OCI-LY3 (cell line): Measurements from ENCODE around the gene RGS6.

Experiments
- H2AFZ ChIP-seq: fragments of 200-600, 300-600 bp; shearing (Covaris generic); 2 replicates; pipeline ENCODE4 v1.6.0; 2014; ENCODE audit warnings: antibody characterized with exemption, low read depth, low read length
- H3K27ac ChIP-seq: fragments of 200-600, 300-600 bp; sonication (generic); 2 replicates; pipeline ENCODE4 v1.5.1; 2014; ENCODE audit warnings: mild to moderate bottlenecking, low read length, moderate library complexity, mixed read lengths
- H3K27me3 ChIP-seq: fragments of 200-600, 300-600 bp; sonication (generic); 2 replicates; pipeline ENCODE4 v1.6.1; 2014; ENCODE audit warnings: low read depth, low read length, mixed read lengths
- H3K36me3 ChIP-seq: fragments of 200-600, 300-600 bp; sonication (generic); replicated peaks from 2 replicates; pipeline ENCODE3; 2014; ENCODE audit warnings: low read depth, low read length, mixed read lengths
- H3K4me1 ChIP-seq: fragments of 300-600, 200-600 bp; sonication (generic); 2 replicates; pipeline ENCODE4 v1.6.1; 2014; ENCODE audit warnings: low read length, mixed read lengths
- H3K4me2 ChIP-seq: fragments of 200-600, 300-600 bp; sonication (generic); 2 replicates; pipeline ENCODE4 v1.6.1; 2014; ENCODE audit warnings: low read length, mixed read lengths
- H3K4me3 ChIP-seq: fragments of 300-600, 200-600 bp; sonication (generic); 2 replicates; pipeline ENCODE4 v1.5.1; 2014; ENCODE audit warnings: antibody characterized with exemption, mild to moderate bottlenecking, low read length, moderate library complexity
- H3K79me2 ChIP-seq: fragments of 300-600, 200-600 bp; shearing (Covaris generic); 2 replicates; pipeline ENCODE4 v1.6.1; 2014; ENCODE audit warnings: mild to moderate bottlenecking, low read length, mixed read lengths
- H3K9ac ChIP-seq: fragments of 300-600, 200-600 bp; shearing (Covaris generic); 2 replicates; pipeline ENCODE4 v1.6.0; 2014; ENCODE audit warnings: mild to moderate bottlenecking, low read length, moderate library complexity
- H3K9me3 ChIP-seq: fragments of 200-600, 300-600 bp; shearing (Covaris generic); 2 replicates; pipeline ENCODE4 v1.6.1; 2014; ENCODE audit warnings: low read length, mixed read lengths; ENCODE audit not compliant: insufficient read depth
- H4K20me1 ChIP-seq: fragments of 200-600, 300-600 bp; sonication (generic); 2 replicates; pipeline ENCODE4 v1.6.1; 2016; ENCODE audit warnings: low read length, mixed read lengths; ENCODE audit not compliant: insufficient read depth
- EZH2phosphoT487 ChIP-seq: fragments of 200-600 bp; shearing (Covaris generic); IDR thresholded peaks from 2 replicates; pipeline ENCODE4 v1.6.1; 2018; ENCODE audit warnings: antibody characterized with exemption, mixed run types, low read depth
- TF ChIP-seq, protein P1 (sequence below): fragments of 200-600, 300-600 bp; sonication (generic); IDR thresholded peaks from 2 replicates; pipeline ENCODE4 v1.5.1; 2014; ENCODE audit warnings: antibody characterized with exemption, low read length, low read depth

Gene RGS6

GRCh38 chr14:72164420-72165228 lies 232.4 kb downstream of the RGS6 start:
- no peaks in the 10 kb centered on the region for H3K79me2 ChIP-seq
- H3K27me3 ChIP-seq: no peaks in the 10 kb centered on the region; the same call in 1 of the 2 replicates
- no peaks in the 10 kb centered on the region for H3K9me3 ChIP-seq
- H3K27ac ChIP-seq: no peak overlapping the region
- H4K20me1 ChIP-seq: no peaks in the 10 kb centered on the region
- no peak overlapping the region for H2AFZ ChIP-seq
- H3K4me1 ChIP-seq: peaks cover 20% of the 10 kb centered on the region
- H3K4me3 ChIP-seq: peak overlapping the region; percentile 17
- peak overlapping the region; percentile 52 for H3K4me2 ChIP-seq
- no peaks in the 10 kb centered on the region for H3K36me3 ChIP-seq
- H3K9ac ChIP-seq: no peak overlapping the region
- TF ChIP-seq, protein P1, sequence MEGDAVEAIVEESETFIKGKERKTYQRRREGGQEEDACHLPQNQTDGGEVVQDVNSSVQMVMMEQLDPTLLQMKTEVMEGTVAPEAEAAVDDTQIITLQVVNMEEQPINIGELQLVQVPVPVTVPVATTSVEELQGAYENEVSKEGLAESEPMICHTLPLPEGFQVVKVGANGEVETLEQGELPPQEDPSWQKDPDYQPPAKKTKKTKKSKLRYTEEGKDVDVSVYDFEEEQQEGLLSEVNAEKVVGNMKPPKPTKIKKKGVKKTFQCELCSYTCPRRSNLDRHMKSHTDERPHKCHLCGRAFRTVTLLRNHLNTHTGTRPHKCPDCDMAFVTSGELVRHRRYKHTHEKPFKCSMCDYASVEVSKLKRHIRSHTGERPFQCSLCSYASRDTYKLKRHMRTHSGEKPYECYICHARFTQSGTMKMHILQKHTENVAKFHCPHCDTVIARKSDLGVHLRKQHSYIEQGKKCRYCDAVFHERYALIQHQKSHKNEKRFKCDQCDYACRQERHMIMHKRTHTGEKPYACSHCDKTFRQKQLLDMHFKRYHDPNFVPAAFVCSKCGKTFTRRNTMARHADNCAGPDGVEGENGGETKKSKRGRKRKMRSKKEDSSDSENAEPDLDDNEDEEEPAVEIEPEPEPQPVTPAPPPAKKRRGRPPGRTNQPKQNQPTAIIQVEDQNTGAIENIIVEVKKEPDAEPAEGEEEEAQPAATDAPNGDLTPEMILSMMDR: no peak
- no peak for TF ChIP-seq EZH2phosphoT487

GRCh38 chr14:72165229-72165698 lies 233.0 kb downstream of the RGS6 start:
- Histone ChIP-seq H3K27me3 (peaks cover under 1% of the 10 kb centered on the region; the same call in 1 of the 2 replicates), H3K36me3 (no peaks in the 10 kb centered on the region), H4K20me1 (no peaks in the 10 kb centered on the region), H3K9me3 (no peaks in the 10 kb centered on the region), H3K4me1 (peaks cover 20% of the 10 kb centered on the region), H3K4me3 (no peak overlapping the region), H3K9ac (no peak overlapping the region), H3K4me2 (peak overlapping the region; percentile 52), H2AFZ (no peak overlapping the region), H3K27ac (no peak overlapping the region), H3K79me2 (no peaks in the 10 kb centered on the region)
- TF ChIP-seq, protein P1: no peak
- no peak for TF ChIP-seq EZH2phosphoT487

GRCh38 chr14:72169521-72169920 lies 237.3 kb downstream of the RGS6 start:
- TF ChIP-seq, protein P1: no peak
- Histone ChIP-seq H3K4me3 (no peak overlapping the region), H4K20me1 (no peaks in the 10 kb centered on the region), H3K27ac (no peak overlapping the region), H3K79me2 (no peaks in the 10 kb centered on the region), H3K4me2 (no peak overlapping the region), H3K4me1 (peaks cover 7% of the 10 kb centered on the region), H2AFZ (no peak overlapping the region), H3K9me3 (no peaks in the 10 kb centered on the region), H3K36me3 (no peaks in the 10 kb centered on the region), H3K9ac (no peak overlapping the region), H3K27me3 (peaks cover 24% of the 10 kb centered on the region)

DNA sequence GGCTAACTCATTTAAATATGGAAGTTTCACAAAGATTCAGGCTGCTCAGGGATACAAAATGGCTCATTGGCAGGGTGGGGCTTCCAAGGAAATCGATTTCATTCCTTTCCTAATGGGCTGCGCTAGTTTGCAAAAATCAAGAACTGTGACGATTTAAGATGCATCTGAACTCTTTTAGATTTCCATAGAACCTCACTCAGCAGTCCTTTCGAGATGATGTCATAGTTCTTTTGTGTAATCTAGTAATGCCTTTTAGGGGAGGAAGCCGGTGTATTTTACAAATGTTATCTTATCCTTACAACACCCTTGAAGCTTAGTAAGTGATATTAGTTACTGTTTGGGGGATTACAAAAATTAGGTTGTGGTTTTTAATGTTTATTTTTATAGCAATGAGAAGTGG lies 239.8 kb downstream of the RGS6 start:
- Histone ChIP-seq H3K4me1 (no peaks in the 10 kb centered on the region), H3K4me3 (no peak overlapping the region), H3K9ac (no peak overlapping the region), H3K36me3 (no peaks in the 10 kb centered on the region), H4K20me1 (no peaks in the 10 kb centered on the region), H3K27ac (no peak overlapping the region), H3K4me2 (no peak overlapping the region), H2AFZ (no peak overlapping the region), H3K27me3 (peaks cover 24% of the 10 kb centered on the region), H3K9me3 (no peaks in the 10 kb centered on the region), H3K79me2 (no peaks in the 10 kb centered on the region)
- TF ChIP-seq, protein P1: no peak
- TF ChIP-seq EZH2phosphoT487: no peak
